Uterus (tissue), 4 donors: ENCODE data around the gene ZNF225. TPM values are rescaled to one million over a fixed set of nuclear protein-coding genes. Genes with fewer than 3 reads are reported as not detected.

Experiments
- DNase-seq, 2 donors: peaks; one replicate each; pipeline ENCODE4 v3.0.0-alpha.2; 2019 to 2020
- H3K27ac ChIP-seq, 2 donors: fragments of 200-600 bp; sonication (generic); 1 replicate in 1 of 2; 2 replicates in 1 of 2; pipeline ENCODE4 v1.5.1; 2016 to 2018
- H3K27me3 ChIP-seq, 2 donors: fragments of 200-600 bp; sonication (generic); one replicate each; pipeline ENCODE4 v1.5.1; 2018 to 2019; ENCODE audit warnings: control low read depth in 1 of 2
- H3K36me3 ChIP-seq, 2 donors: fragments of 200-600 bp; sonication (generic); one replicate each; pipeline ENCODE4 v1.5.1; 2019; ENCODE audit warnings: control low read depth in 1 of 2
- H3K4me1 ChIP-seq, 2 donors: fragments of 200-600 bp; sonication (generic); one replicate each; pipeline ENCODE4 v1.5.1; 2018 to 2019; ENCODE audit warnings: control low read depth in 1 of 2
- H3K4me3 ChIP-seq, 2 donors: fragments of 200-600 bp; sonication (generic); 1 replicate in 1 of 2; 2 replicates in 1 of 2; pipeline ENCODE4 v1.5.1; 2018 to 2019; ENCODE audit warnings: mild to moderate bottlenecking in 1 of 2
- H3K9me3 ChIP-seq, 2 donors: fragments of 200-600 bp; sonication (generic); one replicate each; pipeline ENCODE4 v1.5.1; 2019; ENCODE audit warnings: control low read depth in 1 of 2
- CTCF ChIP-seq, 4 experiments: fragments of 200-600 bp in 2 of 4; fragments of 450-650 bp in 2 of 4; sonication (generic) in 2 of 4; IDR thresholded peaks; one replicate each; pipeline ENCODE4 v1.5.1; 2016 to 2019; ENCODE audit warnings: antibody characterized with exemption in 4 of 4, mild to moderate bottlenecking in 2 of 4, moderate library complexity in 1 of 4
- POLR2A ChIP-seq, 2 donors: fragments of 450-650 bp; IDR thresholded peaks; one replicate each; pipeline ENCODE4 v1.6.1; 2016; ENCODE audit warnings: antibody characterized with exemption in 2 of 2, mild to moderate bottlenecking in 1 of 2, moderate library complexity in 1 of 2
- intact Hi-C: fragments of 100-400 bp; cut with DNase I; formaldehyde crosslinking; loops from one replicate; pipeline ENCODE4 v1.15.1; 2023; ENCODE audit warnings: low total_unique reads
- small RNA-seq: library from RNA; depleted of rRNA; stranded (forward); fragments of <200 nt; gene quantifications from one replicate; pipeline ENCODE3, GENCODE V24; 2016
- total RNA-seq, 4 donors: library from RNA; depleted of rRNA in 3 of 4; stranded (reverse); fragments of >200 nt in 3 of 4; gene quantifications; one replicate each; pipeline versions ENCODE4 v1.1.0 to v1.2.4, GENCODE V29; 2014 to 2023
- donor health status: DM: yes; HTN: yes; CAD: no.

Gene ZNF225
- total RNA-seq, 4 donors from 2014 or later: 0.29 to 18.5 (median 4.9) TPM

GRCh38 chr19:44176590-44176989 is 63.4 kb downstream of the ZNF225 start:
- peaks cover 0 to 79% of the 10 kb centered on the region in 2 donors for H3K9me3 ChIP-seq
- intact Hi-C loops: no loop called here
- no peak overlapping the region for H3K4me3 ChIP-seq
- H3K36me3 ChIP-seq: no peaks in the 10 kb centered on the region
- H3K27me3 ChIP-seq: no peaks in the 10 kb centered on the region
- no peak for TF ChIP-seq POLR2A (IDR thresholded peaks at IDR 0.05)
- TF ChIP-seq CTCF (IDR thresholded peaks at IDR 0.05): no peak
- H3K27ac ChIP-seq: no peak overlapping the region
- no peak for DNase-seq
- H3K4me1 ChIP-seq: no peaks in the 10 kb centered on the region

GRCh38 chr19:44180968-44181367 is 67.8 kb downstream of the ZNF225 start:
- Histone ChIP-seq H3K27me3 (no peaks in the 10 kb centered on the region), H3K4me1 (no peaks in the 10 kb centered on the region), H3K27ac (no peak overlapping the region), H3K4me3 (no peak overlapping the region), H3K36me3 (no peaks in the 10 kb centered on the region), H3K9me3 (peaks cover 0 to 59% of the 10 kb centered on the region in 2 donors)
- intact Hi-C loops: no loop called here
- DNase-seq: no peak
- TF ChIP-seq CTCF (IDR thresholded peaks at IDR 0.05) (no peak), POLR2A (IDR thresholded peaks at IDR 0.05) (no peak)

- no peak for DNase-seq
- no peaks in the 10 kb centered on the region for H3K27me3 ChIP-seq
- peaks cover 0 to 47% of the 10 kb centered on the region in 2 donors for H3K9me3 ChIP-seq
- H3K27ac ChIP-seq: no peak overlapping the region
- intact Hi-C loops: no loop called here
- H3K4me3 ChIP-seq: no peak overlapping the region
- TF ChIP-seq CTCF (IDR thresholded peaks at IDR 0.05) (no peak), POLR2A (IDR thresholded peaks at IDR 0.05) (no peak)
- no peaks in the 10 kb centered on the region for H3K36me3 ChIP-seq
- no peaks in the 10 kb centered on the region for H3K4me1 ChIP-seq
Measured at GRCh38 chr19:44182145-44182544, 68.9 kb downstream of the ZNF225 start.

Small RNA genes within 50 kb of the gene (small RNA-seq; reads per million reads assigned to genes)
- gene RNU6-902P: not detected

Other genes with a start within 250 kb of the ZNF225 start
- gene ZNF404, start 229.4 kb upstream of the ZNF225 start, total RNA-seq: 1 to 10 TPM in 3 of 4 donors, under 1 TPM in 1; 0.59 to 7.9 (median 6.4) TPM
- 10 to 100 TPM in 3 of 4 donors, 1 to 10 TPM in 1; 9.4 to 33.0 (median 14.6) TPM for gene ZNF45, start 178.1 kb upstream of the ZNF225 start, total RNA-seq
- gene ZNF221, start 162.2 kb upstream of the ZNF225 start, total RNA-seq: 10 to 100 TPM in 1 of 4 donors, 1 to 10 TPM in 1, under 1 TPM in 1, not detected in 1; 0.77 to 26.9 (median 9.4) TPM
- gene ZNF155, start 129.2 kb upstream of the ZNF225 start, total RNA-seq: 10 to 100 TPM in 3 of 4 donors, 1 to 10 TPM in 1; 6.2 to 51.7 (median 16.3) TPM
- gene ZNF230, start 110.4 kb upstream of the ZNF225 start, total RNA-seq: 10 to 100 TPM in 3 of 4 donors, 1 to 10 TPM in 1; 6.5 to 15.1 (median 13.9) TPM
- gene ZNF222, start 88.0 kb upstream of the ZNF225 start, total RNA-seq: 1 to 10 TPM in 2 of 4 donors, under 1 TPM in 2; 0.29 to 9.1 (median 1.0) TPM
- gene ZNF223, start 61.4 kb upstream of the ZNF225 start, total RNA-seq: 10 to 100 TPM in 2 of 4 donors, 1 to 10 TPM in 2; 3.6 to 48.5 (median 12.9) TPM
- gene ZNF284, start 41.2 kb upstream of the ZNF225 start, total RNA-seq: 1 to 10 TPM in 2 of 4 donors, under 1 TPM in 2; under 0.01 to 6.3 (median 1.8) TPM
- gene ZNF224, start 19.0 kb upstream of the ZNF225 start, total RNA-seq: 10 to 100 TPM in 3 of 4 donors, 1 to 10 TPM in 1; 7.4 to 59.7 (median 37.1) TPM
- 10 to 100 TPM in 2 of 4 donors, 1 to 10 TPM in 2; 3.6 to 24.4 (median 10.8) TPM for gene ZNF234, start 28.2 kb downstream of the ZNF225 start, total RNA-seq
- 10 to 100 TPM in 3 of 4 donors, 1 to 10 TPM in 1; 6.8 to 46.3 (median 21.4) TPM for gene ZNF226, start 51.7 kb downstream of the ZNF225 start, total RNA-seq
- 10 to 100 TPM; 19.7 to 43.8 (median 29.2) TPM for gene ZNF227, start 99.1 kb downstream of the ZNF225 start, total RNA-seq
- 1 to 10 TPM in 1 of 4 donors, under 1 TPM in 1, not detected in 2; 0.55 to 1.7 TPM for gene ZNF233, start 146.5 kb downstream of the ZNF225 start, total RNA-seq
- gene ZNF235, start 191.6 kb downstream of the ZNF225 start, total RNA-seq: 10 to 100 TPM in 1 of 4 donors, 1 to 10 TPM in 3; 4.1 to 17.4 (median 9.0) TPM
- 10 to 100 TPM in 1 of 4 donors, 1 to 10 TPM in 3; 3.3 to 23.2 (median 7.3) TPM for gene ZNF112, start 243.3 kb downstream of the ZNF225 start, total RNA-seq